Effector CD4-positive, alpha-beta T cell (primary cell): Measurements from ENCODE around the gene GNPTAB.

Experiments used
- DNase-seq: peaks from one replicate; pipeline ENCODE4 v3.0.0-alpha.2; 2020

GNPTAB gene

GRCh38 chr12:101729842-101730241 is 100.9 kb downstream of the GNPTAB start:
- no peak for DNase-seq

DNA sequence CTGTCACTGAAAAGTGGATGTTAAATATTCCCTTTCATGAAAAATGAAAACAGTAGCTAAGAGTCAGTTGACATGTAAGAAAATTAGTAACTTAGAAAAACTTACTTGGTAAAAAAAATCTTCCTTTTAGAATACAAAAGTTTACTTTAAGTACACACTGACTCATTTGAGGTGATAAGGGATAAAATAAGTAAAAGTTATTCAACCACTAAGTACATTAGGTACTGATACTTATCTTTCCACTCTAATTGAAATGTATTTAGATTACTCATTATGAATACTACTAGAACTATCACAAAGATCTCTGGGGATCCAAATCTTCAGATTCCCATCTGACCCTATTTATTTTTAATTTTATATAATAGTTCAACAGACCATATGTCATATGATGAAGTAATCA is 103.7 kb downstream of the GNPTAB start:
- no peak for DNase-seq

DNA sequence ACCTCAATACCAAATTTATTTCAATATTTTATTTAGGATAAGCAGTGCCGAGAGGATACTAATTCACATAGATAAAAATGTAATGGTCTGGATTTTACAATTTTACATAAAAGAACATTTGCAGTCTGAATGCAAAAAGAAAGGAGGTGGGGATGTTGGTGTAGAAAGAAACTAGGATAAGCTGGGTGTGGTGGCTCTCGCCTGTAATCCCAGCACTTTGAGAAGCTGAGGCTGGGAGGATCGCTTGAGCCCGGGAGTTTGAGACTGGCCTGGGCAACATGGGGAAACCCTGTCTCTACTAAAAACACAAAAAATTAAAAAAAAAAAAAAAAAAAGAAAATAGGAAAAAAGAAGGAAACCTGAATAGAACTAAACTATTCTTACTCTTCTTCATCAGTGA is 108.4 kb downstream of the GNPTAB start:
- DNase-seq = no peak

DNA sequence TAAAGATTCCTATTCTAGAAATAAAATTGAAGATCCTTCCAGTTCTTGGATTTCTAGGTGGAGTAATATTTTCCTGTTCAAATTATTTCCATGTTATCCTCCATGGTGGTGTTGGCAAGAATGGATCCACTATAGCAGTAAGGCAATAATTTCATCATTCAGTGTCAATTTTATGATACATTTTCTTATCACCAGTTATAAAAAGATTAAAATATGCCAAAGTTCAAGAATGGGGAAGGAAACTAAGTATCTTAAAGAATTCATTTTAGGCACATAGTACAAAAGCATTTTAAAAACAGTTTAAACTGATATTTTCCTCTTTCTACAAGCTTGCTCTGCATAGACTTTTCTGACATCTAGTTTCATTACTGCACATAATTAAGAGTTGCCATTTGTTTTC is 110.6 kb downstream of the GNPTAB start:
- no peak for DNase-seq

DNA sequence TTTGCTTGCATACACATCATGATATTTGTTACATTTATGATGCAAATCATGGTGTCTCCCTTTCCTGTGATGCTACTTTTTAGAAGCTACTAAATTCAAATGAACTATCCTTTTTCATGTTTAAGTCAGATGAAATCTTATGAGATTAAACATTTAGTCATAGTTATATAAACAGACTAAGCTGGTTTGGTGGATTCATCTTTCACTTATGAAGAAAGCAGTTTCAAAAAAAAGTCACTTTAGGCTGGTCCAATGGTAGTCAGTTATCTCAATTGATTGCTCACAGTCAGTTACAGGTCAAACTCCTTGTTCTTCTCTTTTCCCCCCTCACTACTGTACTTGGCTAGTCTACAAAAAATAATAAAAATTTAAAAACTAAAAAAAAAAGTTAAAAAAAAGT is 111.2 kb downstream of the GNPTAB start:
- DNase-seq = no peak

GRCh38 chr12:101714877-101715444 is 115.8 kb downstream of the GNPTAB start:
- no peak for DNase-seq

GRCh38 chr12:101713930-101714329 is 116.8 kb downstream of the GNPTAB start:
- DNase-seq = no peak

- DNase-seq = no peak
Measured at GRCh38 chr12:101713059-101713682, 117.6 kb downstream of the GNPTAB start.

DNA sequence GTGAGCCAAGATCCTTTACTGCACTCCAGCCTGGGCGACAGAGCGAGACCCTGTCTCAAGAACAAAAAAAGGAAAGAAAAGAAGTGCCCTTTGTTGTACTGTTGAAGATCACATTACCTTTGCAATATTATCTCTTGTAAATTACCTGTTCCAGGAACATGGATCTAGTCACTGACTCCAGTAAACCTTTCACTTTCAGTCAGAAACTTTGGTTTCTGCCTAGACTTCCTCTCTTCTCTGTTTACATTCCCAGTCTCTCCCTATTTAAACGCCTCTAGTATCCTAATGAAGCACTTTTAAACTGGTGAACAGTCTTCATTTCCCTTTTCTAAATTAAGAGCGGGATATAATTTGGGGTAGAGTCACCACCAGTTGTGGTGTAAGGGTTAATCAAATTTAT is 120.5 kb downstream of the GNPTAB start:
- DNase-seq = no peak

- no peak for DNase-seq
Measured at GRCh38 chr12:101707131-101707782, 123.5 kb downstream of the GNPTAB start.

GRCh38 chr12:101706403-101706802 is 124.4 kb downstream of the GNPTAB start:
- DNase-seq = no peak

DNA sequence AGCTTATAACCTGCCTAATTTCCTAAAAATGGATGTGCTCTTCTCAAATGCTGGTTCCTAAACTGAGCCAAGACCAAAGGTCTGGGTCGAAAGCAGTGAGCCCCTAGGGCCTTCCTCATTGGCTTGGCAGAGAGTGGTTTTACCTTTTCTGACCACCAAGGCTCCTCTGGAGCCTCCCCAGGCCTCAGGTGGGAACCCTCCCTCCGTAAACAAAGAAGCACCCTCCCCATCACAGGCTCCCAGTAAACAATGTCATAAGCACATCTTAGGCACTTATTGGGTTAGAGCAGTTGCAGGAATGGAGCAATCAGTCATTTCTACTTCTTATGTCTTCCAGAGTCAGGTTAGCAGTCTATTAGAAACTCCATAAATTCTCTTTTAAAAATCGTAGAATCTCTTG is 127.3 kb downstream of the GNPTAB start:
- no peak for DNase-seq

DNA sequence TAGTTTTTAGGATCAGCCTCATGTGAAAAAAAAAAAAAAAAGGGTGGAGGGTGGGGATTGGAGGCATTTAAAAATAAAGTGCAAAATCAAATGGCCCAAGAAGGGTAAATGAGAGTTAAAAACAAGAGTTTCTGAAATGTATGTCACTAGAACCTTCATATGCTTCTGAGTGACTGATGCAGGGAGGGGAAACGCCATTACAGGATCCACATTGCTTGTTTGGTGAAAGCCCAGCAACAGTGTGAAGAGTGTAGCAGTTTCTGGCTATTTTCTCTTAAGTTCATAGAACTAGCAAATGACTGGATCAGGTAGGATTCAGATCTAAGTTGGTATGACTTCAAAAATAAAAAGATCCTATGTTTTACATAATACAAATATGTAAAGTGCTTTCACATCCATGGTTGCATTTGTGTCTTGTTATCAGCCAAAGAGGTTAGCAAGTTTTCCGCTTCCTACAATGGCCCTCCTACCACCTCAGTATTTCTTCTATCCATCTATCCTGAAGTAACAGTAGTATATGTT is 130.4 kb downstream of the GNPTAB start:
- no peak for DNase-seq

GRCh38 chr12:101698800-101699347 is 131.9 kb downstream of the GNPTAB start:
- DNase-seq = no peak

DNA sequence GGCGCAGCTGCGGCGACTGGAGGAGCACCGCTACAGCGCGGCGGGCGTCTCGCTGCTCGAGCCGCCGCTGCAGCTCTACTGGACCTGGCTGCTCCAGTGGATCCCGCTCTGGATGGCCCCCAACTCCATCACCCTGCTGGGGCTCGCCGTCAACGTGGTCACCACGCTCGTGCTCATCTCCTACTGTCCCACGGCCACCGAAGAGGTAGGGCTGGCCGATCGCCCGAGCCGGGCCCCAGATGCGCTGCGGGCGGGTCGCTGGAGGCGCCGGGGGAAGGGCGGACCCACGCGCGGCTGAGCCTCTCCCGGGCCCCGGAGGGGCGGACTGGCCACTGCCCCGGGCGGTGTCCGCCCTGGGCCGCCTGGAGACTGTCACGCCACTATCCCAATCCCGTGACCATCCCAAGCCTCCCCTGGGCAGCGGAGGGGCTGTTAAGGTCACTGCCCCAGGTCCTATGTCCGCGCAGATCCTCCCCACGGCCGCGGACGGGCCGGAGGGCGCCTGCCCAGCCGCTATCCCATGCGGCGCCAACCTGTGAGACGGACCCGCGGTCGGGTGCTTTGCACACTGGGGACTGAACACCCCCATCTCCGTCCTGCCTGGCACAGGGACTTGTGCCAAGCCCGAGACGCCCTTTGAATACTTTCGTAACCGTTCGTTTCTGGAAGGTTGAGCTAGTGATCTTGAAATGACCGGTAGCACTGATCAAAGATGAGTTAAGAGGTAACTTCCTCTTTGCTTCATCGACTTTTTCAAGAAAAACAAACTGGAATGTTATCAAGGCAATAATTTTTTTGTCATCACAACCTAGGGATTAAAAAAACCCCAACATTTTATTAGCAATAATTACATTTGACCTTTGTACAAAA is 132.6 kb downstream of the GNPTAB start:
- DNase-seq = no peak

- DNase-seq = peak; percentile 46
Measured at GRCh38 chr12:101697197-101697929, 133.4 kb downstream of the GNPTAB start, which contains the start of gene CHPT1. Gene CHPT1, plus strand, starts transcription at chr12:101697640. Its CDS starts 222 bp downstream, at chr12:101697862.

DNA sequence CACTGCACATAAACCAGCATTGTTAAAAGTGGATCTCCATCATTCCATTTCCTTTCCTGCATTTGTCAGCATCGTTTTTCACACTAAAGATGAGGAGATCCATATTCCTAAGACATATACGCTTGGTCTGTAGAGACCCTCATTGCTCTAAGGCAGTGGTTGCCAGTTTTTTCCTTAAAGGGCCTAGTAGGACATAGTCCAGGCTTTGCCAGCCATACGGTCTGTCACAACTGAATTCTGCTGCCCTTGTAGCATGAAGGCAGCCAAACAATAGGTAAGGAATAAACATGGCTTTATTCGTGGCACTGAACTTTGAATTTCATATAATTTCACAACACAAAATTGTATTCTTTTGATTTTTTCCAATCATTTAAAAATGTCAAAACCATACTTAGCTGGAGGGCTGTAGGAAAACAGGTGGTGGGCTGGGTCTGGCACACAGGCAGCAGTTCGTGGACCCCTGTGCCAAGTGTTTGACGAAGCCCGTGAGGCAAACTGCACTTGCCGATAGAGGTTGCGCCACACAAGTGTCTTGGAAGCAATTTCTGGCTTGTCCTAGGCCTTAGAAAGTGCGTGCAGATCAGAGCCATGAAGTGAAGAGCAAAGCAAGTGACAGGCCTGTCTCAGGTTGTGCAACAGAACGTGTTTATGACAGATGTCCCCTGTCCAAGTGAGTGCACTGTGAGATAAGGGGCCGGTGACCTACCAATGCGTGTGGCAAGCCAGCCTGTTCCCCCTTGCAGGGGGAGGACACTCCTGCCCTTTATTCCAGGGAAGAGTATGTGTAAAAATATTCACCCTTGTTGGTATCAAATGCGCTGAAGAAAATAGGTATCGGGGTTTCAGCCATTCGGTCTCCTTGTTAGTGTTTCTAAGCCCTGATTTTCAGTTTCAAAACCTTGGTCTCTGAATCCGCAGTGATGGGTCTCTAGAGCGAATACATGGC is 134.2 kb downstream of the GNPTAB start:
- DNase-seq = no peak

DNA sequence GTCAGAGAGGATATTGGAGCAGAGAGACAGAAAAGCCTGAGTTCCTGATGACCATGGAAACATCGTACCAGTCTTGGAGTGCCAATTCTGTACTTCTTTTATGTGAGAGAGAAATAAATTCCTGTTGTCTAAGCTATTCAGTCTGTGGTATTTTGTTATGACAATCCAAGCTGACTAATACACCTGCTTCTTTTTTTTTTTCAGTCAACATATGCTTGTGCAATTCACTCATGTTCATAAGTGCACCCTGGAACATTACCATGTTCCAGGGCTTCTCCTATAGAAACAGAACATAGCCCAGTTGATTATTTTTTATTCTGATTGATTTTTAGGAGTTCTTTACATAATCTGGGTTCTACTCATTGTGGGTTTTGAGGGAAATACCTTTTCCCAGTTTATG is 135.1 kb downstream of the GNPTAB start:
- no peak for DNase-seq
